ENCODE data around the gene ZG16B. TPM values are rescaled to one million over a fixed set of nuclear protein-coding genes. Genes with fewer than 3 reads are reported as not detected.

The ZG16B gene
- polyA plus RNA-seq, 1 experiment: 0.10 TPM

DNA sequence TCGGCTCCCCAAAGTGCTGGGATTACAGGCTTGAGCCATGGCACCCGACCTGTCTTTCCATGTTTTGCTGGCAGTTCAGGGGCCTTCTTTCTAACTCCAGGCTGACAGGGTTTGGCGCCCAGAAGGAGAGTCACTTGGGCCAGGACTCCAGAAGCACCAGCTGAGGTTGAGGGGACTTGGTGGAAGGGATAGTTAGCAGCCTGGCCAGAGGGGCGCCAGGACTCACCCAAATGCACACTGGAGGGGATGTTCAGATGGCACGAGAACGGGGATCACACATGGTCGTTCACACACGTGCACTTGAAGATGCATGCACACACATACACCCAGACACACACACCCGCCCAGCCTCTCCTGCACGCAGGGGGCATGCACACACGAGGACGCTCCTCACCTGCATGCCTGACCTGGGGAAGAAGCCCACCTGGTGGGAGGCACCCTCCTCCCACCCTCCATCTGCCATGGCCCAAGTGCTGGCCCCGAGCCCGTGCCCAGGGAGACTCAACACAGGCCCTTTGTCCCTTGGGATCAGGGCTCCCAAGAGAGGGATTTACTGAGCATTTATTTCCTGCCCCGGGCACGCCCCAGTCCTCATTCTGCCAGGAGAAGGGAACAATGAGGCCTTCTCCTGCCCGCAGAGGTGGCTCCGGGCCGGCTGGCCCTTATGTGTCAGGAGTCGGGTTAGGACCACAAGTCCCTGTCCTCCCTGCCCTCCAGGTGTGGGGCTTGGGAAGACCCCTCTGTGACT lies 15.4 kb upstream of the ZG16B start:
- DNase-seq (ENCODE audit: low read depth): no peak
- TF ChIP-seq, protein P1, sequence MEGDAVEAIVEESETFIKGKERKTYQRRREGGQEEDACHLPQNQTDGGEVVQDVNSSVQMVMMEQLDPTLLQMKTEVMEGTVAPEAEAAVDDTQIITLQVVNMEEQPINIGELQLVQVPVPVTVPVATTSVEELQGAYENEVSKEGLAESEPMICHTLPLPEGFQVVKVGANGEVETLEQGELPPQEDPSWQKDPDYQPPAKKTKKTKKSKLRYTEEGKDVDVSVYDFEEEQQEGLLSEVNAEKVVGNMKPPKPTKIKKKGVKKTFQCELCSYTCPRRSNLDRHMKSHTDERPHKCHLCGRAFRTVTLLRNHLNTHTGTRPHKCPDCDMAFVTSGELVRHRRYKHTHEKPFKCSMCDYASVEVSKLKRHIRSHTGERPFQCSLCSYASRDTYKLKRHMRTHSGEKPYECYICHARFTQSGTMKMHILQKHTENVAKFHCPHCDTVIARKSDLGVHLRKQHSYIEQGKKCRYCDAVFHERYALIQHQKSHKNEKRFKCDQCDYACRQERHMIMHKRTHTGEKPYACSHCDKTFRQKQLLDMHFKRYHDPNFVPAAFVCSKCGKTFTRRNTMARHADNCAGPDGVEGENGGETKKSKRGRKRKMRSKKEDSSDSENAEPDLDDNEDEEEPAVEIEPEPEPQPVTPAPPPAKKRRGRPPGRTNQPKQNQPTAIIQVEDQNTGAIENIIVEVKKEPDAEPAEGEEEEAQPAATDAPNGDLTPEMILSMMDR (IDR thresholded peaks at IDR 0.05; ENCODE audit: insufficient read depth, low read depth, low read length): no peak
- POLR2A ChIA-PET: no interaction called here
- H3K4me3 ChIP-seq (ENCODE audit: low read depth, low read length): no peak overlapping the region
- CTCF ChIA-PET: interaction anchor here (1.3 to 1.5 kb wide), 2 partner anchors 9 to 10 kb away, joined by 3 read pairs; no protein-coding TSS in a partner anchor
- peaks cover 20% of the 10 kb centered on the region for H3K27me3 ChIP-seq (ENCODE audit: control insufficient read depth, insufficient read depth, low read length)
- H3K36me3 ChIP-seq (ENCODE audit: control insufficient read depth, insufficient read depth, low read length): no peaks in the 10 kb centered on the region

- TF ChIP-seq, protein P1 (IDR thresholded peaks at IDR 0.05; ENCODE audit: insufficient read depth, low read depth, low read length): no peak
- ChIA-PET POLR2A (no interaction called here), CTCF (interaction anchor here (1.5 kb wide), 1 partner anchor 9 kb away, joined by 3 read pairs; no protein-coding TSS in a partner anchor)
- Histone ChIP-seq H3K4me3 (ENCODE audit: low read depth, low read length) (no peak overlapping the region), H3K27me3 (ENCODE audit: control insufficient read depth, insufficient read depth, low read length) (peaks cover 26% of the 10 kb centered on the region), H3K36me3 (ENCODE audit: control insufficient read depth, insufficient read depth, low read length) (no peaks in the 10 kb centered on the region)
- no peak for DNase-seq (ENCODE audit: low read depth)
These were observed 14.8 kb upstream of the ZG16B start for GRCh38 chr16:2815299-2815771.

DNA sequence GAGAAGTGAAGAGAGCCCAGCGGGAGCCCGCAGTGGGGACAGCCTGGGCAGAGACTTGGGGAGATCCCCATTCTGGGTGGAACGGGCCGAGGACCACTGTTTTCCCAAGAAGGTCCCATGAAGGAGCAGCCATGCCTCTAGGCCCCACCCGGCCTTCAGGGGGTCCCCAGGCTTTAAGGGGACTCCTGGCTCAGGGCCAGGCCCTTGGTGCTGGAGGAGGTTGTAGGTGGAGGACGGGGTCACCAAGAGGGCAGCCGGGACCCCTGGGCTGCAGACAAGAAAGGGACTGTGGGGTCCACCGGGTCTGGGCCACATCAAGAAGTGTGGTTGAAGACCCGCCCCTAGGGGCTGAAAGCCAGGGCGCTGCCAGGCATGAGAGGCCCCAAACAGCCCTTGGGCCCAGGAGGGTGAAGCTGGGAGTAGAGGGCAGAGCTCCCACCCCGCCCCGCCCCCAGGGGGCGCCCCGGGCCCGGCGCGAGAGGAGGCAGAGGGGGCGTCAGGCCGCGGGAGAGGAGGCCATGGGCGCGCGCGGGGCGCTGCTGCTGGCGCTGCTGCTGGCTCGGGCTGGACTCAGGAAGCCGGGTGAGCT lies 13.3 kb upstream of the ZG16B start, which contains the start of gene PRSS21:
Gene PRSS21, plus strand, starts transcription at position 487 of the 589 bp plus-strand sequence. Its CDS starts 32 bp downstream, at position 519.
- ChIA-PET CTCF (no interaction called here), POLR2A (no interaction called here)
- Histone ChIP-seq H3K36me3 (ENCODE audit: control insufficient read depth, insufficient read depth, low read length) (no peaks in the 10 kb centered on the region), H3K27me3 (ENCODE audit: control insufficient read depth, insufficient read depth, low read length) (peaks cover 30% of the 10 kb centered on the region), H3K4me3 (ENCODE audit: low read depth, low read length) (no peak within 1 kb of the TSS)
- TF ChIP-seq, protein P1 (IDR thresholded peaks at IDR 0.05; ENCODE audit: insufficient read depth, low read depth, low read length): no peak
- DNase-seq (ENCODE audit: low read depth): no peak

DNA sequence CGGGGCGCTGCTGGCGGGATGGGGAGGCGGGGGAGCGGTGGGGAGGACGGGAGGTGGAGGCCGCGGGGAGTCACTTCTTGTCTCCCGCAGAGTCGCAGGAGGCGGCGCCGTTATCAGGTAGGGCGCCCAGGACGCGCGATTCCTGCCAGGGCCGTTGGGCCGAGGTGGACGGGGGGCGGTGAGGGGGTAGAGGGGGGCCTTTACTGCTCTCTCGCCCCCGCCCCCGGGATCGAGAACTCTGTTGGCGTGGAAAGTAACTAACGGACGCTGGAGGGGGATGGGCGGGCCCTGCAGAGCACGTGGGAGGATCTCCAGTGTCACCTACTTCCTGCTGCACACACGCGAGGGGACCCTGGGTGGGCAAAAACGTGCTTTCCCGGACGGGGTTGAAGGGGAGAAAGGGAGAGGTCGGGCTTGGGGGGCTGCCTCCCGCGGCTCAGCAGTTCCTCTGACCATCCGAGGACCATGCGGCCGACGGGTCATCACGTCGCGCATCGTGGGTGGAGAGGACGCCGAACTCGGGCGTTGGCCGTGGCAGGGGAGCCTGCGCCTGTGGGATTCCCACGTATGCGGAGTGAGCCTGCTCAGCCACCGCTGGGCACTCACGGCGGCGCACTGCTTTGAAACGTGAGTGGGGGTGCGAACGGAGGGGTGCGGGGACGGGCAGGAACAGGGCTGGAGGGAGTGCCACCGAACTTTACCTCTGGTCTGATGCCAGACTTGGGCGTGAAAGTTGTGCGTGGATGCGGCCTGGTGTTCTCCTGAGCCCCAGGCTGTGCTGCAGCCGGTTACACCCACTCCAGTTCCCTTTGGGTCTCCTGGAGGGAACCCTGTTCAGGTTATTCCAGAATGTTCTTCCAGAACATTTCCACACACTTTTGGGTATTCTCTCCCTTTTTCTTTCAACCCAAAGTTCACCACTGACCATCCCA lies 12.5 kb upstream of the ZG16B start:
- ChIA-PET CTCF (no interaction called here), POLR2A (no interaction called here)
- DNase-seq (ENCODE audit: low read depth): no peak
- TF ChIP-seq, protein P1 (IDR thresholded peaks at IDR 0.05; ENCODE audit: insufficient read depth, low read depth, low read length): no peak
- Histone ChIP-seq H3K27me3 (ENCODE audit: control insufficient read depth, insufficient read depth, low read length) (peaks cover 31% of the 10 kb centered on the region), H3K4me3 (ENCODE audit: low read depth, low read length) (no peak overlapping the region), H3K36me3 (ENCODE audit: control insufficient read depth, insufficient read depth, low read length) (no peaks in the 10 kb centered on the region)
